Body of pancreas (tissue), 4 donors: ENCODE data around the gene USP46. TPM values are rescaled to one million over a fixed set of nuclear protein-coding genes. Genes with fewer than 3 reads are reported as not detected.

Source experiments
- ATAC-seq: fragments of 150-250 bp; one replicate; pipeline ENCODE4 v1.9.1; 2016
- DNase-seq, 4 donors: peaks; one replicate each; pipeline ENCODE4 v3.0.0-alpha.2; 2019
- H3K27ac ChIP-seq, 4 donors: fragments of 200-600 bp; sonication (generic); 1 replicate in 3 of 4; 2 replicates in 1 of 4; pipeline versions ENCODE4 v1.5.1 to v1.6.1; 2016 to 2019; ENCODE audit warnings: mild to moderate bottlenecking in 1 of 4, mixed read lengths in 1 of 4, moderate library complexity in 1 of 4
- H3K27me3 ChIP-seq, 2 donors: fragments of 200-600 bp; sonication (generic); one replicate each; pipeline ENCODE4 v1.6.0; 2016; ENCODE audit warnings: mild to moderate bottlenecking in 1 of 2
- H3K36me3 ChIP-seq, 2 donors: fragments of 200-600 bp; sonication (generic); replicated peaks in 1 of 2; 2 replicates each; pipeline ENCODE4 v1.5.1; 2016; ENCODE audit warnings: low read depth in 2 of 2; ENCODE audit not compliant: insufficient read depth in 1 of 2
- H3K4me1 ChIP-seq: fragments of 200-600 bp; sonication (generic); one replicate; pipeline ENCODE4 v1.6.0; 2016
- H3K4me3 ChIP-seq, 2 donors: fragments of 200-600 bp; sonication (generic); 1 replicate in 1 of 2; 2 replicates in 1 of 2; pipeline ENCODE4 v1.5.1; 2016 to 2019
- H3K9me3 ChIP-seq, 3 donors: fragments of 200-600 bp; sonication (generic); 1 replicate in 2 of 3; 2 replicates in 1 of 3; pipeline ENCODE4 v1.5.1; 2016
- POLR2A ChIP-seq, 3 donors: fragments of 450-650 bp; IDR thresholded peaks; one replicate each; pipeline ENCODE4 v1.6.1; 2016; ENCODE audit warnings: antibody characterized with exemption in 3 of 3, mild to moderate bottlenecking in 2 of 3
- WGBS, 2 donors: methylation state at CpG; one replicate each; pipeline ENCODE4 v1.1.5; 2017; 5-methylcytosine and 5-hydroxymethylcytosine counted together
- intact Hi-C: fragments of 100-400 bp; cut with DNase I; formaldehyde crosslinking; loops from one replicate; pipeline ENCODE4 v1.15.1; 2023
- total RNA-seq, 2 donors: library from RNA; depleted of rRNA; stranded (reverse); fragments of >200 nt; gene quantifications; one replicate each; pipeline ENCODE4 v1.1.0, GENCODE V29; 2016
- TF ChIP-seq, protein P1 (sequence below), 7 experiments: fragments of 450-650 bp in 4 of 7; fragments of 200-600 bp in 3 of 7; sonication (generic) in 3 of 7; IDR thresholded peaks; one replicate each; pipeline ENCODE4 v1.5.1; 2016 to 2019; ENCODE audit warnings: antibody characterized with exemption in 7 of 7

USP46 gene
- total RNA-seq, 2 donors from 2014 or later = 6.7 to 6.9 TPM

- H3K36me3 ChIP-seq = no peaks in the 10 kb centered on the region
- 96 to 100% methylated on average over 1 of the region's 1 CpG for WGBS, 2 donors
- ATAC-seq (no peak), DNase-seq (no peak)
- TF ChIP-seq, protein P1, sequence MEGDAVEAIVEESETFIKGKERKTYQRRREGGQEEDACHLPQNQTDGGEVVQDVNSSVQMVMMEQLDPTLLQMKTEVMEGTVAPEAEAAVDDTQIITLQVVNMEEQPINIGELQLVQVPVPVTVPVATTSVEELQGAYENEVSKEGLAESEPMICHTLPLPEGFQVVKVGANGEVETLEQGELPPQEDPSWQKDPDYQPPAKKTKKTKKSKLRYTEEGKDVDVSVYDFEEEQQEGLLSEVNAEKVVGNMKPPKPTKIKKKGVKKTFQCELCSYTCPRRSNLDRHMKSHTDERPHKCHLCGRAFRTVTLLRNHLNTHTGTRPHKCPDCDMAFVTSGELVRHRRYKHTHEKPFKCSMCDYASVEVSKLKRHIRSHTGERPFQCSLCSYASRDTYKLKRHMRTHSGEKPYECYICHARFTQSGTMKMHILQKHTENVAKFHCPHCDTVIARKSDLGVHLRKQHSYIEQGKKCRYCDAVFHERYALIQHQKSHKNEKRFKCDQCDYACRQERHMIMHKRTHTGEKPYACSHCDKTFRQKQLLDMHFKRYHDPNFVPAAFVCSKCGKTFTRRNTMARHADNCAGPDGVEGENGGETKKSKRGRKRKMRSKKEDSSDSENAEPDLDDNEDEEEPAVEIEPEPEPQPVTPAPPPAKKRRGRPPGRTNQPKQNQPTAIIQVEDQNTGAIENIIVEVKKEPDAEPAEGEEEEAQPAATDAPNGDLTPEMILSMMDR (IDR thresholded peaks at IDR 0.05) = no peak
- TF ChIP-seq POLR2A (IDR thresholded peaks at IDR 0.05) = no peak
- no peak overlapping the region for H3K4me3 ChIP-seq
- H3K9me3 ChIP-seq = no peaks in the 10 kb centered on the region
- H3K27me3 ChIP-seq = no peaks in the 10 kb centered on the region
- H3K4me1 ChIP-seq = no peaks in the 10 kb centered on the region
- intact Hi-C loops = no loop called here
- no peak overlapping the region for H3K27ac ChIP-seq
Observed at GRCh38 chr4:52575406-52575805, 83.7 kb downstream of the USP46 start.

DNA sequence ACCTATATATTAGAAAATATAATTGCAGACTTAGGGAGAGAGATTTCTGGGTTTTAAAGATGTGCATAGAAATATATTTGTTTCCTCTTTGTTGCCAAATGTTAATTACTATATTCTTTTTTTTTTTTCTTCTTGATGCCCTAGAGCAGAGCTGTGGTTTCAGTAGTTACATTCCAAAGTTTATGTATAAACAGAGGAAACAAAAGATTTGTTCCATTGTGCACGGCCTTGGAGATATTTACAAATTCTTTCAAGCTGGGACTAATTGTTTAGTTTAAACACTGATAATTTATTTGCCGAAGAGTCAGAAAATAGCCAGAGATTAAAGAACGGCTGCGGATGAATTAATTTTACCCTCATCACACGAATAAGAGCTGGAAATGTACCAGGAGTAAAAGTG lies 85.1 kb downstream of the USP46 start:
- DNase-seq (no peak), ATAC-seq (no peak)
- Histone ChIP-seq H3K9me3 (no peaks in the 10 kb centered on the region), H3K36me3 (no peaks in the 10 kb centered on the region), H3K27me3 (no peaks in the 10 kb centered on the region), H3K27ac (no peak overlapping the region), H3K4me3 (no peak overlapping the region), H3K4me1 (no peaks in the 10 kb centered on the region)
- no peak for TF ChIP-seq POLR2A (IDR thresholded peaks at IDR 0.05)
- TF ChIP-seq, protein P1 (IDR thresholded peaks at IDR 0.05) = no peak
- intact Hi-C loops = no loop called here
- 30% methylated on average over 5 of the region's 5 CpGs for WGBS, 2 donors

GRCh38 chr4:52573551-52573950 lies 85.5 kb downstream of the USP46 start:
- no peak for ATAC-seq
- 87 to 100% methylated on average over 1 of the region's 1 CpG for WGBS, 2 donors
- Histone ChIP-seq H3K27me3 (no peaks in the 10 kb centered on the region), H3K36me3 (no peaks in the 10 kb centered on the region), H3K27ac (no peak overlapping the region), H3K4me1 (no peaks in the 10 kb centered on the region), H3K4me3 (no peak overlapping the region), H3K9me3 (no peaks in the 10 kb centered on the region)
- intact Hi-C loops = no loop called here
- DNase-seq = no peak
- TF ChIP-seq POLR2A (IDR thresholded peaks at IDR 0.05) = no peak
- TF ChIP-seq, protein P1 (IDR thresholded peaks at IDR 0.05) = no peak

DNA sequence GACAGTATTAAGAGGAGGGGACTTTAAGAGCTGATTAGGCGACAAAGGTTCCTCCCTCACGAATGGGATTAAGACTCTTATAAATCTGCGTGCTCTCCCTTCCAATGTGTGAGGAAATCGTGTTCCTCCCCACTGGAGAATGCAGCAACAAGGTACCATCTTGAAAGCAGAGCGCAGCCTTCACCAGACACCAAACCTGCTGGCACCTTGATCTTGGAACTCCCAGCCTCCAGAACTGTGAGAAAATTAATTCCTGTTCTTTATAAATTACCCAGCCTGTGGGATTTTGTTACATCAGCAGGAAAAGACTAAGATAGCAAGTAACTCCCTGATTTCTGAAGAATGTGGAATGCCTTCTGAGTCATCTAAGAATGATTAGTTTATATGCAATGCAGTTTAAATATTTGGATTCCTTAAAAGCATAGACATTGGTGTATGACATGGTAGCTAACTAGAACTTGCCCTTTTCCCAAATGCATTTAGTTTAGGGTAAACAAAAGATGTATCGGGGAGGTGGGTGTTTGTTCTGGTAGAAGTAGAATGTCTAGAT lies 86.1 kb downstream of the USP46 start:
- H3K36me3 ChIP-seq = no peaks in the 10 kb centered on the region
- no peak overlapping the region for H3K4me3 ChIP-seq
- no peaks in the 10 kb centered on the region for H3K4me1 ChIP-seq
- 86 to 91% methylated on average over 6 of the region's 6 CpGs for WGBS, 2 donors
- H3K27me3 ChIP-seq = no peaks in the 10 kb centered on the region
- no peak overlapping the region for H3K27ac ChIP-seq
- no peaks in the 10 kb centered on the region for H3K9me3 ChIP-seq
- no peak for ATAC-seq
- intact Hi-C loops = no loop called here
- no peak for TF ChIP-seq POLR2A (IDR thresholded peaks at IDR 0.05)
- TF ChIP-seq, protein P1 (IDR thresholded peaks at IDR 0.05) = no peak
- DNase-seq = no peak

DNA sequence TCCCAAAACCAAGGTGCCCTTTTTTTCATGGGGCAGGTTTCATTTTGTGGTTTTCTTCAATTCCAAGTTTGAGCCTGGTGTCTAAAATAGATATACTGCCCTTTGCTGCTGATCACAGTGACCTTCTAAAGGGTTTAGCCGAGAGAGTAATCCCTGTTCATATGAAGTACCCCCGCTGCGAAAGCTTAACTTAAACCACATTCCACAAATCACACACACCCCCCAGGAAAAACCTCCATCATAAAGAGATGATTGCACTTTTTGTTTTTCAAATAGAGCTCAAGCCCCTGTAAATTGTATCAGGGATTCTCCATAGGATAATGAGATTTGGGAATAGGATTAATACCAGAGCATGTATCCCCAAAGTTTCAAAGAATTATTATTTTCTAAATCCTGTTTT lies 90.8 kb downstream of the USP46 start:
- H3K4me3 ChIP-seq = no peak overlapping the region
- ATAC-seq (no peak), DNase-seq (no peak)
- 89 to 90% methylated on average over 3 of the region's 3 CpGs for WGBS, 2 donors
- no peaks in the 10 kb centered on the region for H3K27me3 ChIP-seq
- intact Hi-C loops = no loop called here
- H3K27ac ChIP-seq = no peak overlapping the region
- no peaks in the 10 kb centered on the region for H3K4me1 ChIP-seq
- TF ChIP-seq, protein P1 (IDR thresholded peaks at IDR 0.05) = no peak
- no peak for TF ChIP-seq POLR2A (IDR thresholded peaks at IDR 0.05)
- no peaks in the 10 kb centered on the region for H3K9me3 ChIP-seq
- H3K36me3 ChIP-seq = no peaks in the 10 kb centered on the region
